Neural progenitor cell (in vitro differentiated cells): ENCODE results near the gene TULP1.

Experiments
- CTCF ChIP-seq: fragments of 200-600 bp; sonication (generic); IDR thresholded peaks from 2 replicates; pipeline ENCODE4 v1.5.1; 2017; ENCODE audit warnings: antibody characterized with exemption, mild to moderate bottlenecking
- EZH2 ChIP-seq: fragments of 200-600 bp; sonication (generic); IDR thresholded peaks from 2 replicates; pipeline ENCODE4 v1.6.1; 2017; ENCODE audit warnings: antibody characterized with exemption, mild to moderate bottlenecking, moderate library complexity
- EZH2phosphoT487 ChIP-seq: fragments of 200-600 bp; sonication (generic); IDR thresholded peaks from 2 replicates; pipeline ENCODE4 v1.6.1; 2017; ENCODE audit warnings: antibody characterized with exemption

- TF ChIP-seq CTCF, result no peak
- TF ChIP-seq EZH2, result no peak
- TF ChIP-seq EZH2phosphoT487, result no peak
Observed at GRCh38 chr6:35561113-35561512, 48.4 kb upstream of the TULP1 start.
